K562 (cell line): ENCODE data around the gene RHOV. TPM values are rescaled to one million over a fixed set of nuclear protein-coding genes. Genes with fewer than 3 reads are reported as not detected.
A peak's percentile ranks its signal among the peaks of the same experiment; 100 is the strongest.

ENCODE experiments used
- ATAC-seq: fragments of 200-7000 bp; cut with Tn5 transposase; 3 replicates; pipeline ENCODE4 v1.9.1; 2020; ENCODE audit warnings: moderate library complexity
- BruUV-seq: library from RNA; stranded (reverse); fragments of 400-500 nt; replicated peaks from 2 replicates; lab custom pipeline; 2021; lab: Mats Ljungman, UMichigan
- CTCF ChIA-PET: fragments of 300-600 bp; formaldehyde crosslinking; extraction: SDS; loops from one replicate; lab custom pipeline; 2021; ENCODE audit warnings: low intra/inter-chr PET ratio; lab: Yijun Ruan, JAX
- POLR2A ChIA-PET: fragments of 300-600, 350-650 bp; sonication (Branson Sonifier 250); formaldehyde crosslinking; extraction: SDS; loops from one replicate; lab custom pipeline; 2021; ENCODE audit warnings: antibody characterized with exemption, inconsistent platforms; lab: Yijun Ruan, JAX
- DNase-seq, 4 experiments: peaks; one replicate each; pipeline versions ENCODE4 v3.0.0 to v3.0.0-alpha.2; 2011 to 2018; ENCODE audit warnings: low spot score in 3 of 4, mixed read lengths in 3 of 4; ENCODE audit errors: extremely low read depth in 1 of 4
- FAIRE-seq: peaks from 2 replicates; lab custom pipeline; 2011; peaks lifted over from hg19 to GRCh38; lab: Jason Lieb, UNC
- H2AFZ ChIP-seq: 2 replicates; pipeline ENCODE4 v1.6.0; 2011; ENCODE audit warnings: low read depth, low read length, control low read depth, inconsistent platforms
- H3K27ac ChIP-seq: fragments of 200-600 bp; 3 replicates; pipeline ENCODE4 v1.8.0; 2011; ENCODE audit warnings: low read depth, mild to moderate bottlenecking, control low read depth, inconsistent platforms, low read length, moderate library complexity, mixed read lengths; ENCODE audit errors: extremely low read depth
- H3K27me3 ChIP-seq, 2 experiments: fragments of 300-600 bp in 1 of 2; 2 replicates in 1 of 2; 3 replicates in 1 of 2; pipeline versions ENCODE4 v1.6.0 to v1.8.0; 2011; ENCODE audit warnings: inconsistent platforms in 2 of 2, low read length in 2 of 2, mild to moderate bottlenecking in 1 of 2, mixed read lengths in 1 of 2, moderate library complexity in 1 of 2; ENCODE audit not compliant: control insufficient read depth in 2 of 2, insufficient read depth in 2 of 2
- H3K36me3 ChIP-seq: fragments of 300-600 bp; 3 replicates; pipeline ENCODE4 v1.8.0; 2011; ENCODE audit warnings: mild to moderate bottlenecking, low read length, inconsistent platforms; ENCODE audit not compliant: control insufficient read depth, insufficient read depth
- H3K4me1 ChIP-seq, 2 experiments: fragments of 200-600 bp in 1 of 2; replicated peaks in 1 of 2; 2 replicates in 1 of 2; 3 replicates in 1 of 2; pipeline versions ENCODE4 v1.5.1 to v1.8.0; 2011; ENCODE audit warnings: inconsistent platforms in 2 of 2, low read length in 2 of 2, mild to moderate bottlenecking in 1 of 2, mixed read lengths in 1 of 2, moderate library complexity in 1 of 2; ENCODE audit not compliant: control insufficient read depth in 2 of 2, insufficient read depth in 2 of 2
- H3K4me2 ChIP-seq: 2 replicates; pipeline ENCODE4 v1.6.1; 2011; ENCODE audit warnings: low read length, control low read depth, inconsistent platforms, mixed read lengths; ENCODE audit not compliant: insufficient read depth
- H3K4me3 ChIP-seq: fragments of 200-600 bp; sonication (generic), shearing (Covaris generic); 2 replicates; pipeline ENCODE4 v1.5.1; 2016; ENCODE audit warnings: control low read depth, inconsistent platforms
- H3K79me2 ChIP-seq: fragments of 200-600 bp; 3 replicates; pipeline ENCODE4 v1.8.0; 2011; ENCODE audit warnings: low read length, inconsistent platforms; ENCODE audit not compliant: control insufficient read depth, insufficient read depth
- H3K9ac ChIP-seq, 2 experiments: 2 replicates each; pipeline versions ENCODE4 v1.6.0 to v1.6.1; 2011; ENCODE audit warnings: low read depth in 2 of 2, low read length in 2 of 2, control low read depth in 1 of 2, inconsistent platforms in 1 of 2, mild to moderate bottlenecking in 1 of 2, mixed read lengths in 1 of 2; ENCODE audit not compliant: insufficient read depth in 1 of 2
- H3K9me1 ChIP-seq: one replicate; pipeline ENCODE4 v1.6.0; 2011; ENCODE audit warnings: inconsistent platforms, mild to moderate bottlenecking, low read length, moderate library complexity; ENCODE audit not compliant: control insufficient read depth, insufficient read depth
- H3K9me3 ChIP-seq: replicated peaks from 2 replicates; pipeline ENCODE4 v1.5.1; 2011; ENCODE audit warnings: low read depth, low read length, inconsistent platforms; ENCODE audit not compliant: control insufficient read depth, insufficient read depth
- H4K20me1 ChIP-seq: replicated peaks from 2 replicates; pipeline ENCODE4 v1.6.1; 2011; ENCODE audit warnings: low read length, inconsistent platforms, mixed read lengths; ENCODE audit not compliant: control insufficient read depth, insufficient read depth
- CAMTA2 ChIP-seq: fragments of 250-450 bp; sonication (Bioruptor Pico); conservative IDR thresholded peaks from 2 replicates; pipeline ENCODE4 v1.5.1; 2022
- EP400 ChIP-seq: fragments of 450-650 bp; IDR thresholded peaks from 2 replicates; pipeline ENCODE4 v1.6.1; 2017; ENCODE audit warnings: antibody characterized with exemption, mild to moderate bottlenecking, moderate library complexity
- ETS2 ChIP-seq: IDR thresholded peaks from 2 replicates; pipeline ENCODE4 v1.6.1; 2016; ENCODE audit warnings: borderline replicate concordance, missing genetic modification characterization, mild to moderate bottlenecking, moderate library complexity, missing compliant biosample characterization; ENCODE audit not compliant: poor library complexity, severe bottlenecking
- FOXK2 ChIP-seq, 2 experiments: fragments of 450-650 bp; IDR thresholded peaks in 1 of 2; conservative IDR thresholded peaks in 1 of 2; 2 replicates each; pipeline ENCODE4 v1.6.1; 2016; ENCODE audit warnings: low read depth in 2 of 2, mild to moderate bottlenecking in 1 of 2
- FUS ChIP-seq: fragments of 200-400 bp; formaldehyde crosslinking; optimal IDR thresholded peaks from 2 replicates; pipeline ENCODE3; 2017; ENCODE audit warnings: low read depth, low read length
- MTA3 ChIP-seq: fragments of 450-650 bp; formaldehyde crosslinking; IDR thresholded peaks from 2 replicates; pipeline ENCODE4 v1.6.1; 2017; ENCODE audit warnings: mild to moderate bottlenecking, borderline replicate concordance
- MTF1 ChIP-seq: fragments of 250-450 bp; sonication (Bioruptor Pico); IDR thresholded peaks from 2 replicates; pipeline ENCODE4 v1.9.0; 2021; ENCODE audit warnings: moderate library complexity, mild to moderate bottlenecking, inconsistent platforms, borderline replicate concordance
- MYNN ChIP-seq, 2 experiments: sonication (generic); formaldehyde crosslinking in 1 of 2; IDR thresholded peaks; 2 replicates each; pipeline versions ENCODE4 v1.5.0 to v1.6.1; 2016 to 2020; ENCODE audit warnings: antibody characterized with exemption in 1 of 2, missing genetic modification reagents in 1 of 2
- NCOA2 ChIP-seq, 2 experiments: fragments of 450-650 bp; IDR thresholded peaks; 2 replicates each; pipeline ENCODE4 v1.6.1; 2018; ENCODE audit warnings: mild to moderate bottlenecking in 2 of 2, moderate library complexity in 1 of 2; ENCODE audit not compliant: partially characterized antibody in 2 of 2
- PKNOX1 ChIP-seq: fragments of 450-650 bp; IDR thresholded peaks from 2 replicates; pipeline ENCODE4 v1.6.1; 2016
- SNRNP70 ChIP-seq: fragments of 200-400 bp; formaldehyde crosslinking; optimal IDR thresholded peaks from 2 replicates; pipeline ENCODE3; 2017; ENCODE audit warnings: low read depth, low read length
- SRF ChIP-seq, 2 experiments: fragments of 250-450, 450-650 bp in 1 of 2; sonication (Bioruptor Pico) in 1 of 2; sonication (generic) in 1 of 2; formaldehyde crosslinking; IDR thresholded peaks; 2 replicates each; pipeline versions ENCODE4 v1.5.0 to v1.5.1; 2020 to 2022; ENCODE audit warnings: mild to moderate bottlenecking in 1 of 2, missing genetic modification reagents in 1 of 2
- TBP ChIP-seq: optimal IDR thresholded peaks from 2 replicates; pipeline ENCODE3; 2011; ENCODE audit warnings: low read depth, low read length, improper control_type of control experiment
- XRCC4 ChIP-seq: IDR thresholded peaks from one replicate; pipeline ENCODE4 v1.6.1; 2011; ENCODE audit not compliant: insufficient read depth, insufficient read length; ENCODE audit errors: extremely low read depth
- ZBTB1 ChIP-seq: sonication (generic); formaldehyde crosslinking; IDR thresholded peaks from 2 replicates; pipeline ENCODE4 v1.8.1; 2023; ENCODE audit warnings: missing genetic modification reagents, low read depth, mild to moderate bottlenecking, borderline replicate concordance
- ZNF507 ChIP-seq: conservative IDR thresholded peaks from 2 replicates; pipeline ENCODE4 v1.6.1; 2017; ENCODE audit warnings: missing genetic modification characterization, missing compliant biosample characterization
- ZNF76 ChIP-seq: fragments of 250-450 bp; sonication (Bioruptor Pico); IDR thresholded peaks from 2 replicates; pipeline ENCODE4 v1.4.0; 2020; ENCODE audit warnings: mild to moderate bottlenecking, moderate library complexity, borderline replicate concordance
- WGBS: fragments of 100-300 bp; shearing (Covaris generic); methylation state at CpG from one replicate; pipeline ENCODE4 v1.1.6; 2016; ENCODE audit warnings: low coverage, mixed read lengths; ENCODE audit not compliant: insufficient coverage; ENCODE audit errors: missing lambda C conversion rate; 5-methylcytosine and 5-hydroxymethylcytosine counted together
- in situ Hi-C: fragments of 300-500 bp; cut with MboI; formaldehyde crosslinking; loops from 4 replicates; pipeline ENCODE4 v1.15.0; 2018; ENCODE audit warnings: inconsistent platforms, mixed read lengths
- intact Hi-C: fragments of 100-400 bp; cut with micrococcal nuclease; formaldehyde crosslinking; loops from 2 replicates; pipeline ENCODE4 v1.14.2; 2022
- polyA plus RNA-seq, 8 experiments: library from polyadenylated mRNA; depleted of rRNA in 4 of 8; stranded (reverse) in 5 of 8; unstranded in 3 of 8; fragments of >200 nt; fragmentation: Nextera tagmentation in 2 of 8; fragmentation: Illumina TruSeq in 1 of 8; extraction: Ambion mirVana in 2 of 8; extraction: Trizol in 1 of 8; gene quantifications; 2 replicates each; pipeline versions ENCODE4 v1.2.1 to v1.2.3, GENCODE V29; 2011 to 2014; ENCODE audit warnings: inconsistent platforms in 1 of 8, missing spikeins in 1 of 8
- total RNA-seq, 7 experiments: library from RNA; depleted of rRNA in 6 of 7; stranded (reverse); fragments of >200 nt in 6 of 7; fragmentation: Illumina TruSeq in 2 of 7; extraction: Trizol in 2 of 7; gene quantifications; 2 replicates each; pipeline versions ENCODE4 v1.2.1 to v1.2.3, GENCODE V29; 2011 to 2021; ENCODE audit warnings: low replicate concordance in 1 of 7
- TF ChIP-seq, protein P1 (sequence below), 2 experiments: fragments of 450-650 bp; IDR thresholded peaks; 2 replicates each; pipeline ENCODE4 v1.6.1; 2018; ENCODE audit warnings: mild to moderate bottlenecking in 2 of 2, low read depth in 1 of 2; ENCODE audit not compliant: partially characterized antibody in 2 of 2

RHOV gene
- total and polyA plus RNA-seq, 9 of the 15 experiments (the other 6 are each of a cell fraction or from before 2014, with no cell fraction given): 0.08 to 2.0 (median 1.1) TPM

DNA sequence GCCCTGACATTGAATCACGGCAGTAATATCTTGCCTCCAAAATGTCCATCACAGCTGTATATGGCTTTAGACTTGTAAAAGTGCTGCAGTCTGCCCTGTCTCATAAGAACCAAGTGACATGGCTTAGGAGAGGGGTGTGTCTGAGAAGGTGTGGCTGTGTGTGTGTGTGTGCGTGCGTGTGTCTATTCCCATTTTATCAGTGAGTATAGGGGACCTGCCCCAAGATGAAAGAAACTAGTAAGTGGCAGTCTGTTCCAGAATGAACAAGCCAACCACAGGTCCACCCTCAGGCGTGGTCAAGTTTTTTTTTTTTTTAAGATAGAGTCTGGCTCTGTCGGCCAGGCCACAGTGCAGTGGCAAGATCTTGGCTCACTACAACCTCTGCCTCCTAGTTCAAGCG is 5.6 kb upstream of the RHOV start:
- peaks cover 0 to 10% of the 10 kb centered on the region in 2 experiments; a peak in 3 of 5 replicates for H3K4me1 ChIP-seq
- H2AFZ ChIP-seq: peak overlapping the region; percentile 33; the same call in 1 of the 2 replicates
- no peak overlapping the region for H3K4me3 ChIP-seq
- H4K20me1 ChIP-seq: no peaks in the 10 kb centered on the region
- no peak overlapping the region for H3K27ac ChIP-seq
- in situ Hi-C loops (loop anchor here (10.0 kb wide), 1 partner anchor 535 kb away; the partner anchor contains the start of gene CCDC9B), intact Hi-C loops (no loop called here)
- H3K79me2 ChIP-seq: no peaks in the 10 kb centered on the region
- ChIA-PET CTCF (no interaction called here), POLR2A (no interaction called here)
- no peaks in the 10 kb centered on the region for H3K9me3 ChIP-seq
- no peak overlapping the region for H3K4me2 ChIP-seq
- H3K36me3 ChIP-seq: no peaks in the 10 kb centered on the region
- BruUV-seq: no TSS peak
- WGBS: 6% methylated on average over 6 of the region's 6 CpGs
- H3K9ac ChIP-seq: no peak overlapping the region
- peak; percentile 71 for FAIRE-seq
- no peaks in the 10 kb centered on the region for H3K9me1 ChIP-seq
- ATAC-seq: peak; percentile 82
- peak in 2 of 4 experiments; percentile 41 to 55 for DNase-seq
- no peaks in the 10 kb centered on the region for H3K27me3 ChIP-seq
- TF ChIP-seq ZBTB1 (no peak), NCOA2 (IDR thresholded peaks at IDR 0.05; ENCODE audit: partially characterized antibody in 2 of 2) (no peak), ETS2 (tag) (no peak), PKNOX1 (0 out of 2 replicates have a peak, but pooled peaks have one; percentile 7), TBP (no peak), XRCC4 (no peak), MTA3 (no peak), ZNF76 (no peak), ZNF507 (tag) (no peak), SRF (CRISPR knock-in tag; IDR thresholded peaks at IDR 0.05) (no peak), MTF1 (no peak), EP400 (no peak), FUS (no peak), MYNN (IDR thresholded peaks at IDR 0.05) (no peak), MYNN (CRISPR knock-in tag; IDR thresholded peaks at IDR 0.05) (no peak), SNRNP70 (no peak), FOXK2 (conservative IDR thresholded peaks at IDR 0.05 in 1 of 2, IDR thresholded peaks at IDR 0.05 in 1 of 2; ENCODE audit: low read depth in 2 of 2) (0 out of 4 replicates have a peak, but pooled peaks have one; percentile 34 to 50), CAMTA2 (CRISPR knock-in tag) (no peak)
- TF ChIP-seq, protein P1, sequence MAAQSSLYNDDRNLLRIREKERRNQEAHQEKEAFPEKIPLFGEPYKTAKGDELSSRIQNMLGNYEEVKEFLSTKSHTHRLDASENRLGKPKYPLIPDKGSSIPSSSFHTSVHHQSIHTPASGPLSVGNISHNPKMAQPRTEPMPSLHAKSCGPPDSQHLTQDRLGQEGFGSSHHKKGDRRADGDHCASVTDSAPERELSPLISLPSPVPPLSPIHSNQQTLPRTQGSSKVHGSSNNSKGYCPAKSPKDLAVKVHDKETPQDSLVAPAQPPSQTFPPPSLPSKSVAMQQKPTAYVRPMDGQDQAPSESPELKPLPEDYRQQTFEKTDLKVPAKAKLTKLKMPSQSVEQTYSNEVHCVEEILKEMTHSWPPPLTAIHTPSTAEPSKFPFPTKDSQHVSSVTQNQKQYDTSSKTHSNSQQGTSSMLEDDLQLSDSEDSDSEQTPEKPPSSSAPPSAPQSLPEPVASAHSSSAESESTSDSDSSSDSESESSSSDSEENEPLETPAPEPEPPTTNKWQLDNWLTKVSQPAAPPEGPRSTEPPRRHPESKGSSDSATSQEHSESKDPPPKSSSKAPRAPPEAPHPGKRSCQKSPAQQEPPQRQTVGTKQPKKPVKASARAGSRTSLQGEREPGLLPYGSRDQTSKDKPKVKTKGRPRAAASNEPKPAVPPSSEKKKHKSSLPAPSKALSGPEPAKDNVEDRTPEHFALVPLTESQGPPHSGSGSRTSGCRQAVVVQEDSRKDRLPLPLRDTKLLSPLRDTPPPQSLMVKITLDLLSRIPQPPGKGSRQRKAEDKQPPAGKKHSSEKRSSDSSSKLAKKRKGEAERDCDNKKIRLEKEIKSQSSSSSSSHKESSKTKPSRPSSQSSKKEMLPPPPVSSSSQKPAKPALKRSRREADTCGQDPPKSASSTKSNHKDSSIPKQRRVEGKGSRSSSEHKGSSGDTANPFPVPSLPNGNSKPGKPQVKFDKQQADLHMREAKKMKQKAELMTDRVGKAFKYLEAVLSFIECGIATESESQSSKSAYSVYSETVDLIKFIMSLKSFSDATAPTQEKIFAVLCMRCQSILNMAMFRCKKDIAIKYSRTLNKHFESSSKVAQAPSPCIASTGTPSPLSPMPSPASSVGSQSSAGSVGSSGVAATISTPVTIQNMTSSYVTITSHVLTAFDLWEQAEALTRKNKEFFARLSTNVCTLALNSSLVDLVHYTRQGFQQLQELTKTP (IDR thresholded peaks at IDR 0.05; ENCODE audit: low read depth in 1 of 2, partially characterized antibody in 2 of 2): no peak
